H1 (cell line): ENCODE measurements around the gene PCDHGB7. TPM values are rescaled to one million over a fixed set of nuclear protein-coding genes. Genes with fewer than 3 reads are reported as not detected.

Experiments
- PHF8 ChIP-seq: fragments of 200-600 bp; sonication (generic); conservative IDR thresholded peaks from 2 replicates; pipeline ENCODE4 v1.7.1; 2012; ENCODE audit warnings: low read depth, mild to moderate bottlenecking, inconsistent platforms, low read length, moderate library complexity
- SP2 ChIP-seq: IDR thresholded peaks from 2 replicates; pipeline ENCODE4 v1.6.1; 2012; ENCODE audit warnings: mild to moderate bottlenecking, low read length, inconsistent platforms
- TCF12 ChIP-seq: IDR thresholded peaks from 2 replicates; pipeline ENCODE4 v1.6.1; 2011; ENCODE audit warnings: low read depth, mild to moderate bottlenecking, low read length
- polyA plus RNA-seq, 7 experiments: library from polyadenylated mRNA; depleted of rRNA in 3 of 7; stranded (reverse) in 5 of 7; unstranded in 2 of 7; fragments of >200 nt in 5 of 7; fragments of 200-250 nt in 2 of 7; gene quantifications; 1 replicate in 5 of 7; 2 replicates in 1 of 7; 4 replicates in 1 of 7; pipeline versions ENCODE4 v1.2.1 to v1.2.3, GENCODE V29; 2011 to 2013; ENCODE audit warnings: missing spikeins in 2 of 7, mixed read lengths in 2 of 7
- total RNA-seq: library from RNA; stranded (reverse); fragmentation: NEBNext Ultra II Directional; extraction: Animal tissue kit (Norgen Biotek cat#: 25700); gene quantifications from 2 replicates; pipeline ENCODE4 v1.2.1, GENCODE V29; 2021

PCDHGB7 gene
- total and polyA plus RNA-seq, 2 of the 8 experiments (the other 6 are each of a cell fraction or from before 2014, with no cell fraction given): 4.1 to 9.5 TPM

DNA sequence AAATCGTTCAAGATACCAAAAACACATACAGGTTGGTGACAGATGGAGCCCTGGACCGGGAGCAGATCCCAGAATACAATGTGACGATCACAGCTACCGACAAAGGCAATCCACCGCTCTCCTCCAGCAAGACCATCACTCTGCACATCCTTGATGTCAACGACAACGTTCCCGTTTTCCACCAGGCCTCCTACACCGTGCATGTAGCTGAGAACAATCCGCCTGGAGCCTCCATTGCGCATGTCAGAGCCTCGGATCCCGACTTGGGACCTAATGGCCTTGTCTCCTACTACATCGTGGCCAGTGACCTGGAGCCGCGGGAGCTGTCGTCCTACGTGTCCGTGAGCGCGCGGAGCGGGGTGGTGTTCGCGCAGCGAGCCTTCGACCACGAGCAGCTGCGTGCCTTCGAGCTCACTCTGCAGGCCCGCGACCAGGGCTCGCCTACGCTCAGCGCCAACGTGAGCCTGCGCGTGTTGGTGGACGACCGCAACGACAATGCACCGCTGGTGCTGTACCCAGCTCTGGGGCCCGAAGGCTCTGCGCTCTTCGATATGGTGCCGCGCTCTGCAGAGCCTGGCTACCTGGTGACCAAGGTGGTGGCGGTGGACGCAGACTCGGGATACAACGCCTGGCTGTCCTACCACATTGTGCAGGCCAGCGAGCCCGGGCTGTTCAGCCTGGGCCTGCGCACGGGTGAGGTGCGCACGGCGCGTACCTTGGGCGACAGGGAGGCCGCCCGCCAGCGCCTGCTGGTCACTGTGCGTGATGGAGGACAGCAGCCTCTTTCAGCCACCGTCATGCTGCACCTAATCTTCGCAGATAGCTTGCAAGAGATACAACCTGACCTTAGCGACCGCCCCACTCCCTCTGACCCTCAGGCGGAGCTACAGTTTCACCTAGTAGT lies 45.7 kb upstream of the PCDHGB7 start (continued):
- TF ChIP-seq TCF12: no peak
- no peak for TF ChIP-seq PHF8
- no peak for TF ChIP-seq SP2
